ENCODE results near the gene SLC25A26. TPM values are rescaled to one million over a fixed set of nuclear protein-coding genes. Genes with fewer than 3 reads are reported as not detected.

Gene SLC25A26
- total RNA-seq, 1 donor from 2014 or later: 18.0 TPM

- ATAC-seq: no peak
- no peak for TF ChIP-seq CTCF (IDR thresholded peaks at IDR 0.05)
- no peak overlapping the region for H3K4me3 ChIP-seq
- no peaks in the 10 kb centered on the region for H3K4me1 ChIP-seq
- peaks cover 51% of the 10 kb centered on the region for H3K36me3 ChIP-seq
- intact Hi-C loops (cut with DNase I): loop anchor here (5.0 kb wide), 1 partner anchor 412 kb away; no protein-coding TSS in a partner anchor
- H3K27me3 ChIP-seq: no peaks in the 10 kb centered on the region
- no peaks in the 10 kb centered on the region for H3K9me3 ChIP-seq
- H3K27ac ChIP-seq: no peak overlapping the region
- no peak for DNase-seq
Observed at GRCh38 chr3:66404903-66405700, 184.3 kb downstream of the SLC25A26 start.

GRCh38 chr3:66405701-66406091 lies 184.9 kb downstream of the SLC25A26 start:
- H3K4me1 ChIP-seq: no peaks in the 10 kb centered on the region
- intact Hi-C loops (cut with DNase I): loop anchor here (5.0 kb wide), 1 partner anchor 412 kb away; no protein-coding TSS in a partner anchor
- no peak overlapping the region for H3K27ac ChIP-seq
- ATAC-seq (no peak), DNase-seq (no peak)
- no peaks in the 10 kb centered on the region for H3K27me3 ChIP-seq
- no peak for TF ChIP-seq CTCF (IDR thresholded peaks at IDR 0.05)
- H3K9me3 ChIP-seq: no peaks in the 10 kb centered on the region
- H3K36me3 ChIP-seq: peaks cover 57% of the 10 kb centered on the region
- no peak overlapping the region for H3K4me3 ChIP-seq

- Histone ChIP-seq H3K4me1 (no peaks in the 10 kb centered on the region), H3K27ac (no peak overlapping the region), H3K4me3 (no peak overlapping the region), H3K9me3 (no peaks in the 10 kb centered on the region), H3K36me3 (peaks cover 61% of the 10 kb centered on the region), H3K27me3 (no peaks in the 10 kb centered on the region)
- intact Hi-C loops (cut with DNase I): loop anchor here (5.0 kb wide), 1 partner anchor 411 kb away; no protein-coding TSS in a partner anchor
- DNase-seq (no peak), ATAC-seq (no peak)
- no peak for TF ChIP-seq CTCF (IDR thresholded peaks at IDR 0.05)
Observed at GRCh38 chr3:66406163-66406562, 185.4 kb downstream of the SLC25A26 start.

GRCh38 chr3:66406831-66407610 lies 186.2 kb downstream of the SLC25A26 start:
- H3K4me1 ChIP-seq: no peaks in the 10 kb centered on the region

More at GRCh38 chr3:66406831-66407610, 186.2 kb downstream of the SLC25A26 start:
- Histone ChIP-seq H3K27ac (no peak overlapping the region), H3K4me3 (no peak overlapping the region), H3K27me3 (no peaks in the 10 kb centered on the region), H3K36me3 (peaks cover 67% of the 10 kb centered on the region), H3K9me3 (no peaks in the 10 kb centered on the region)
- intact Hi-C loops (cut with DNase I): loop anchor here (5.0 kb wide), 1 partner anchor 410 kb away; no protein-coding TSS in a partner anchor
- TF ChIP-seq CTCF (IDR thresholded peaks at IDR 0.05): no peak
- DNase-seq: no peak
- ATAC-seq: no peak
